ENCODE data around the gene TSSK6. TPM values are rescaled to one million over a fixed set of nuclear protein-coding genes. Genes with fewer than 3 reads are reported as not detected.

The TSSK6 gene
- 1 to 10 TPM; 5.0 to 5.6 TPM for total RNA-seq

DNA sequence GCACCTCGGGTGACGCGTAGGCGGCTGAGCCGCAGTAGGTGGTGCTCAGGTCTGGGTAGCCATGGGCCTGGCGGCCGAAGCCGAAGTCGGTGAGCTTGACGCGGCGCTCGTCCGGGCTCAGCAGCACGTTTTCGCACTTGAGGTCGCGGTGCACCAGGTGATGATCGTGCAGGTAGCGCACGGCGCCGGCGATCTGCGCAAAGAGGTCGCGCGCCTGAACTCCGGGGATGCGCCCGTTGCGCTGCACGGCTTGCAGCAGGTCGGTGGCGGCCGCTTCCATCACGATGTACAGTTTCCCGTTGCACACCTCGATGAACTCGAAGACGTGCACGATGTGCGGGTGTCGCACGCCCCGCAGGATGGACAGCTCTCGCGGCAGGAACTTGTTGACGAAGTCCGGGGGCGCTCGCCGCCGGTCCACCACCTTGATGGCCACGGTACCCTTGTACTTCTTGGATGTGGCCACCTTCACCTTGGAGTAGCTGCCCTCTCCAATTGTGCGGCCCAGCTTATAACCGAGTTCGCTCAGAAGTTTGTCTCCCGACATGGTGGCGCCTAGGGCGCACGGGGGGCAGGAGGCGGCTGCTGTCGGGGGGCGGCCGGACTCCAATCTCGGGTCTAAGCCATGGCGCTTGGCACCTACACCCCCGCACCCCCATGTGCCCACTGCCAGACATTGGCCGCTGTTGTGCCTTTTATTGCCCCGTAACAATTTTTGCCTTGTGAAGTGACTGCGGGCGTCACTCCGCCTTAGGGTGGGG is at the start of gene TSSK6:
Gene TSSK6, minus strand, starts transcription at position 668 of the 761 bp plus-strand sequence. Its CDS starts 121 bp downstream, at position 547.
- Mint-ChIP-seq H3K9me3 (no peaks in the 10 kb centered on the region), H3K4me3 (peak within 1 kb of the TSS; percentile 93 to 96), H3K27ac (peak within 1 kb of the TSS; percentile 97), H3K36me3 (ENCODE audit: insufficient read depth in 2 of 2) (peaks cover 4 to 12% of the 10 kb centered on the region in 2 donors), H3K4me1 (ENCODE audit: low read depth) (peaks cover 27% of the 10 kb centered on the region), H3K27me3 (ENCODE audit: low read depth) (no peaks in the 10 kb centered on the region)
- no peak for ATAC-seq (replicated peaks in 1 of 2)
- DNase-seq = no peak

GRCh38 chr19:19563348-19563848 is 48.0 kb upstream of the TSSK6 start:
- no peak for ATAC-seq (replicated peaks in 1 of 2)
- Mint-ChIP-seq H3K36me3 (ENCODE audit: insufficient read depth in 2 of 2) (peaks cover 6 to 17% of the 10 kb centered on the region in 2 donors), H3K27me3 (ENCODE audit: low read depth) (no peaks in the 10 kb centered on the region), H3K9me3 (no peaks in the 10 kb centered on the region), H3K4me1 (ENCODE audit: low read depth) (no peaks in the 10 kb centered on the region), H3K4me3 (no peak overlapping the region), H3K27ac (peak overlapping the region; percentile 27)
- no peak for DNase-seq

DNA sequence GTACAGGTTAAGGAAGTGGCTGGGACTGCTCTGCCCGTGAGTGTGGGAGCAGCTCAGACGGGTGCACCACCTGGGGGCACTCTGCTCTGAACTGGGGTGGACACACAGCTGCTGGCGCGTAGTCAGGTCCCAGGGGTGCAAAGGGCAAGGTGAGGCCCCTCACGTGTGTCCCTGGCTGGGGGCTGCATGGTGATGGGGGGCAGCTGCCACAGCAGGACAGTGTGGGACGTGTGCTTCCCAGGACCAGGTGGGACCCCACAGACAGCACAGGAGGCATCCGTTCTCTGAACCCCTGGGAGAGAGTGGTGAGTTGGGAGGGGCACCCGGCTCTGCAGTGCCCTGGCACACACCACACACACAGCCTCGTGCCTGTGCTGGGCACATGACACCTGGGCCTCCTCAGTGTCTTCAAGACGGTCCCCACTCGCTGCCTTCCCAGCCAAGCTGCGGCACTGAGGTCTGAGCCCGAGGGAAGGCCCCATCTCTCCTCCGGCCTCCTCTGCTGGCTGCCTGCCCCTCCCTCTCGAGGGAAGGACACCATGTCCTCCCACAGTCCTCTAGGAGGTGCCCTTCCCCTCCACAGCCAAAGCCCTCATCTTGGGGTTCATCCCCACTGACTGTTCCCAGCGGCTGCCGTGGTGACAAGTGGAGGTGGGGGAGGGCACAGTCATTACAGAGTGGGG is 47.5 kb upstream of the TSSK6 start:
- Mint-ChIP-seq H3K4me3 (no peak overlapping the region), H3K4me1 (ENCODE audit: low read depth) (no peaks in the 10 kb centered on the region), H3K27me3 (ENCODE audit: low read depth) (no peaks in the 10 kb centered on the region), H3K27ac (peak overlapping the region; percentile 63), H3K36me3 (ENCODE audit: insufficient read depth in 2 of 2) (peaks cover 6 to 17% of the 10 kb centered on the region in 2 donors), H3K9me3 (no peaks in the 10 kb centered on the region)
- DNase-seq (peak; percentile 32 to 37), ATAC-seq (replicated peaks in 1 of 2) (peak; percentile 71 to 72)

- Mint-ChIP-seq H3K27me3 (ENCODE audit: low read depth) (no peaks in the 10 kb centered on the region), H3K36me3 (ENCODE audit: insufficient read depth in 2 of 2) (peaks cover 6 to 15% of the 10 kb centered on the region in 2 donors), H3K4me1 (ENCODE audit: low read depth) (no peaks in the 10 kb centered on the region), H3K27ac (peak overlapping the region; percentile 63), H3K9me3 (no peaks in the 10 kb centered on the region), H3K4me3 (no peak overlapping the region)
- ATAC-seq (replicated peaks in 1 of 2) (no peak), DNase-seq (no peak)
Observed at GRCh38 chr19:19561946-19562664, 46.8 kb upstream of the TSSK6 start.

DNA sequence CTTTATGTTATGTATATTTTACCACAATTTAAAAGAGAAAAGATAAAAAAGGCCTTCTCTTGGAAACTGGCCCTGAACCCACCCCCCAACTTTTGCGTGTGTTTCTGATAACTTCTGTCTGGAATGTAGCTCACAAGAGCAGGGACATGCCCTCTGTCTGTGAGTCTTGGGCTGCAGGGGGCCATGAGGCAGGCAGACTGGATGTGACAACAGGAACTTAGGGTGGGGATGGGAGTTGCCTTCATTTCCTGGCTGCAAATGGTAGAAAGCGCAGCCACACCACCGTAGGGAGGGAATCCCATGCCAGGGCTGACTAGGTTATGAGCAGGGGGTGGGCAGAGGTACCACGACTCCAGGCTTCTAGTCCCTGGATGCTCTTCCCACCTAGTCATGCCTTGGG is 44.6 kb upstream of the TSSK6 start:
- H3K36me3 Mint-ChIP-seq (ENCODE audit: insufficient read depth in 2 of 2) = peaks cover 4 to 11% of the 10 kb centered on the region in 2 donors
- no peak for DNase-seq
- H3K27ac Mint-ChIP-seq = no peak overlapping the region
- no peak overlapping the region for H3K4me3 Mint-ChIP-seq
- ATAC-seq (replicated peaks in 1 of 2) = no peak
- H3K9me3 Mint-ChIP-seq = no peaks in the 10 kb centered on the region
- no peaks in the 10 kb centered on the region for H3K27me3 Mint-ChIP-seq (ENCODE audit: low read depth)
- H3K4me1 Mint-ChIP-seq (ENCODE audit: low read depth) = no peaks in the 10 kb centered on the region

DNA sequence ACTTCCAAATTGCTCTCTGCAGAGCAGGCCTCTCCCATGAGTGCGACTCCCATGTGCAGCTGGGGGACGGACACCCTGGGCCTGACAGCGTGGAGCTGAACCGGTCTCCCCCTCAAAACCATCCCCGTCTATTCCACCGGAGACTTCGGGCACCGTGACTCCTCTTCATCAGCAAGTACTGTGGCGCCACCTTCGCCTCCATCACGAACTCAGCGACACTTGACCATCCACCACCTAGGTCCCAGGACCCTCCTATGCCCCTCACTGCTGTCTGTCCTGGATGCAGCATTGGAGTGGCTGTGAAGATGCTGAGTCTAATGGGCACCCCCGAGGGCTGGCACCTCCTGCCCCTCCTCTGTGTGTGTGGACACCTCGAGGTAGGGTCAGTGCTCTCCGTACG is 43.3 kb upstream of the TSSK6 start:
- DNase-seq (no peak), ATAC-seq (replicated peaks in 1 of 2) (no peak)
- Mint-ChIP-seq H3K36me3 (ENCODE audit: insufficient read depth in 2 of 2) (peaks cover 0 to 4% of the 10 kb centered on the region in 2 donors), H3K27ac (peak overlapping the region; percentile 35), H3K27me3 (ENCODE audit: low read depth) (no peaks in the 10 kb centered on the region), H3K9me3 (no peaks in the 10 kb centered on the region), H3K4me3 (no peak overlapping the region), H3K4me1 (ENCODE audit: low read depth) (peaks cover 5% of the 10 kb centered on the region)

DNA sequence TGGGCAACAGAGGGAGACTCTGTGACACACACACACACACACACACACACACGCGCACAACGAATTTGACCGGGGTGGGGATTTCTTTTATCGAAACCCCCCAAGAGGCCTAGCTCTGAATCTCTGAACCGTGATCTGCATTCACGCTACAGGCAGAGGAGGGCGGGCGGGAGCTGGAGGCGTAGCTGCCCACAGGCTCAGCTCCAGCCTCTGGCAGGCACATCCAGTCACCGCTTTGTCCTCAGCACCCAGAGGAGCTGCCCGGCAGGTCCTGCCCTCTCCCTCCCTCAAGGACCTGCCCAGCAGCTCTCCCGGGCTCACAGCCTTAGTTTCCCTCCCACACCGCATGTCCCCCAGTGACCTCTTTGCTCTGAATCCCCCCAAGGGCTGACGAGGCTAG is 42.7 kb upstream of the TSSK6 start:
- Mint-ChIP-seq H3K36me3 (ENCODE audit: insufficient read depth in 2 of 2) (peaks cover 0 to 4% of the 10 kb centered on the region in 2 donors), H3K4me3 (no peak overlapping the region), H3K9me3 (no peaks in the 10 kb centered on the region), H3K4me1 (ENCODE audit: low read depth) (peaks cover 5% of the 10 kb centered on the region), H3K27me3 (ENCODE audit: low read depth) (no peaks in the 10 kb centered on the region), H3K27ac (no peak overlapping the region)
- ATAC-seq (replicated peaks in 1 of 2) (no peak), DNase-seq (no peak)

DNA sequence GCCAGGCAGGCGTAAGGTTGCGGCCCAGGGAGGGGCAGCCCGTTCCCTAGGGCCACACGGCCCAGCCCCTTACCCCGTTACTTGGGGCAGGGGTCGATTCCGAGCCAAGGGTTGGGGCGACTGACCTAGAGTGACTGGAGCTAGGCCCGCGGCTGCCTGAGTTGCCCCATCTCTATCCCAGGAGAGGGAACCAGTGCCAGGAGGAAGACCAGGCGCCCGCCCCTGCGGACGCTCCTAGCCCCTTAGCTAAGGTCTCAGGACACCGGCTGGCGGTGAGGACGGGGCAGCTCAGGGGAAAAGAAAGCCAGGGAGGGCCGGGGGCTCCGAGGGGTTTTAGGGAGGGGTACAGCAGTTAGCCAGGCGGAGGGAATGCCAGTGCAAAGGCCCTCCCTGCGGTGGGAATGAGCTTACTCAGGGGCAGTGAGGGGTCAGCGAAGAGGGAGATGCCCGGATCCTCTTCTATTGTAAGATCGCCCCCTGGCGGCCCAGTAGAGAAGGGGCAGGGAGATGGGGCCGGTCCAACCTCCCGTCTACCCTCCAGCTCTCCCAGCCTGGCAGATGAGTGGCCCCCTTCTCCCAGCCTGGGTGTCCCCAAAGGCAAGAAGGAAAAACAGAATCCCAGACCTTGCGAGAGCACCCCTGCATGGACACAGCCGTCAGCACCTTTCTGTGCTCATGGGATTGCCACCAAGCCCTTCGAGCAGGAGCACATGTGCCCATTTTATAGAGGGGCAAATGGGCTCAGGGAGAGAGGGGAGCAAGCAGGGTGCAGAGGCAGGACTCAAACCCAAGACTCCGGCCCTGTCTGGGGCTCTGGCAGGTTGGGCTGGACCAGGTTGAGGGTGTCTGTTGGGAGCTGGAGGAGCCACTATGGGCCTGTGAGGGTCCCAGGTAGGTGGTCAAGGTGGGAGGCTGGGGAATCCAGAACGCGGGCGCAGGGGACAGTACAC is 39.0 kb upstream of the TSSK6 start:
- H3K36me3 Mint-ChIP-seq (ENCODE audit: insufficient read depth in 2 of 2) = peaks cover 0 to 3% of the 10 kb centered on the region in 2 donors
- H3K27ac Mint-ChIP-seq = no peak overlapping the region
- peaks cover 5% of the 10 kb centered on the region for H3K4me1 Mint-ChIP-seq (ENCODE audit: low read depth)
- no peaks in the 10 kb centered on the region for H3K27me3 Mint-ChIP-seq (ENCODE audit: low read depth)
- no peaks in the 10 kb centered on the region for H3K9me3 Mint-ChIP-seq
- peak; percentile 69 to 79 for DNase-seq
- no peak overlapping the region for H3K4me3 Mint-ChIP-seq
- ATAC-seq (replicated peaks in 1 of 2) = peak; percentile 65

GRCh38 chr19:19553670-19554069 is 38.3 kb upstream of the TSSK6 start:
- Mint-ChIP-seq H3K4me3 (no peak overlapping the region), H3K4me1 (ENCODE audit: low read depth) (peaks cover 5% of the 10 kb centered on the region), H3K36me3 (ENCODE audit: insufficient read depth in 2 of 2) (no peaks in the 10 kb centered on the region), H3K27me3 (ENCODE audit: low read depth) (no peaks in the 10 kb centered on the region), H3K9me3 (no peaks in the 10 kb centered on the region), H3K27ac (no peak overlapping the region)
- DNase-seq = no peak
- ATAC-seq (replicated peaks in 1 of 2) = no peak

GRCh38 chr19:19552798-19553197 is 37.5 kb upstream of the TSSK6 start:
- no peak overlapping the region for H3K27ac Mint-ChIP-seq
- H3K9me3 Mint-ChIP-seq = no peaks in the 10 kb centered on the region
- H3K27me3 Mint-ChIP-seq (ENCODE audit: low read depth) = no peaks in the 10 kb centered on the region
- no peaks in the 10 kb centered on the region for H3K36me3 Mint-ChIP-seq (ENCODE audit: insufficient read depth in 2 of 2)
- ATAC-seq (replicated peaks in 1 of 2) (peak; percentile 35 to 41), DNase-seq (peak in 1 of 2 donors; percentile 32)
- H3K4me3 Mint-ChIP-seq = no peak overlapping the region
- H3K4me1 Mint-ChIP-seq (ENCODE audit: low read depth) = peaks cover 5% of the 10 kb centered on the region

- ATAC-seq (replicated peaks in 1 of 2) = no peak
- H3K36me3 Mint-ChIP-seq (ENCODE audit: insufficient read depth in 2 of 2) = no peaks in the 10 kb centered on the region
Observed at GRCh38 chr19:19551853-19552192, 36.5 kb upstream of the TSSK6 start.

More at GRCh38 chr19:19551853-19552192, 36.5 kb upstream of the TSSK6 start:
- H3K27ac Mint-ChIP-seq = no peak overlapping the region
- H3K4me1 Mint-ChIP-seq (ENCODE audit: low read depth) = peaks cover 5% of the 10 kb centered on the region
- no peaks in the 10 kb centered on the region for H3K9me3 Mint-ChIP-seq
- H3K27me3 Mint-ChIP-seq (ENCODE audit: low read depth) = no peaks in the 10 kb centered on the region
- H3K4me3 Mint-ChIP-seq = no peak overlapping the region
- no peak for DNase-seq

All from activated T-cell treated with anti-CD3 and anti-CD28 coated beads, Interleukin-2, amount 50 U/mL, for 72 hours (primary cell).